Measurements from ENCODE around the gene SMARCAL1. TPM values are rescaled to one million over a fixed set of nuclear protein-coding genes. Genes with fewer than 3 reads are reported as not detected.

SMARCAL1 gene
- total RNA-seq, 1 experiment from 2014 or later = 26.4 TPM

GRCh38 chr2:216503697-216504375, 91.6 kb downstream of the SMARCAL1 start:
- intact Hi-C loops (cut with micrococcal nuclease; ENCODE audit: unreplicated experiment) = no loop called here
- in situ Hi-C loops (cut with HindIII; ENCODE audit: low pct_unique_long_range_greater_than_20kb, low sequenced_read_pairs) = no loop called here
- H3K36me3 ChIP-seq (ENCODE audit: control insufficient read depth, insufficient read depth, low read length) = peaks cover 38% of the 10 kb centered on the region
- H3K9me3 ChIP-seq (ENCODE audit: control insufficient read depth, insufficient read depth, low read depth, low read length) = no peaks in the 10 kb centered on the region
- ChIA-PET CTCF (no interaction called here), POLR2A (no interaction called here)
- H3K4me3 ChIP-seq (ENCODE audit: low read depth in 2 of 2, low read length in 2 of 2) = no peak overlapping the region
- no peak overlapping the region for H3K27ac ChIP-seq (ENCODE audit: low read length)
- TF ChIP-seq SIN3A (IDR thresholded peaks at IDR 0.05; ENCODE audit: borderline replicate concordance, insufficient read depth, low read depth, low read length) = no peak
- TF ChIP-seq REST (IDR thresholded peaks at IDR 0.05; ENCODE audit: insufficient read depth in 1 of 2, low read depth in 2 of 2, low read length in 1 of 2) = no peak
- TF ChIP-seq TCF7L2 (IDR thresholded peaks at IDR 0.05; ENCODE audit: low read depth, low read length) = no peak
- no peak for TF ChIP-seq CTCF (IDR thresholded peaks at IDR 0.05)
- no peak for TF ChIP-seq POLR2AphosphoS5 (IDR thresholded peaks at IDR 0.05; ENCODE audit: low read depth, low read length)
- H3K27me3 ChIP-seq (ENCODE audit: control insufficient read depth, insufficient read depth, low read length) = no peaks in the 10 kb centered on the region
- ATAC-seq = no peak
- DNase-seq (ENCODE audit: low read depth, low spot score) = no peak
- no TSS peak for BruUV-seq (replicated peaks)
- peaks cover 20% of the 10 kb centered on the region for H3K4me1 ChIP-seq (ENCODE audit: control insufficient read depth, insufficient read depth, low read length)

- DNase-seq (ENCODE audit: low read depth, low spot score) = no peak
- no TSS peak for BruUV-seq (replicated peaks)
- peaks cover 33% of the 10 kb centered on the region for H3K36me3 ChIP-seq (ENCODE audit: control insufficient read depth, insufficient read depth, low read length)
- H3K4me3 ChIP-seq (ENCODE audit: low read depth in 2 of 2, low read length in 2 of 2) = no peak overlapping the region
- no peak overlapping the region for H3K27ac ChIP-seq (ENCODE audit: low read length)
- in situ Hi-C loops (cut with HindIII; ENCODE audit: low pct_unique_long_range_greater_than_20kb, low sequenced_read_pairs) (no loop called here), intact Hi-C loops (cut with micrococcal nuclease; ENCODE audit: unreplicated experiment) (no loop called here)
- ChIA-PET CTCF (no interaction called here), POLR2A (no interaction called here)
- no peaks in the 10 kb centered on the region for H3K27me3 ChIP-seq (ENCODE audit: control insufficient read depth, insufficient read depth, low read length)
- peaks cover 20% of the 10 kb centered on the region for H3K4me1 ChIP-seq (ENCODE audit: control insufficient read depth, insufficient read depth, low read length)
- no peak for TF ChIP-seq POLR2AphosphoS5 (IDR thresholded peaks at IDR 0.05; ENCODE audit: low read depth, low read length)
- no peak for TF ChIP-seq CTCF (IDR thresholded peaks at IDR 0.05)
- no peaks in the 10 kb centered on the region for H3K9me3 ChIP-seq (ENCODE audit: control insufficient read depth, insufficient read depth, low read depth, low read length)
- ATAC-seq = no peak
Measured at GRCh38 chr2:216504376-216504762, 92.1 kb downstream of the SMARCAL1 start.
